Fibroblast of pulmonary artery (primary cell): ENCODE data around the gene ZNF746.

Experiments used
- DNase-seq: peaks from one replicate; pipeline ENCODE4 v3.0.0-alpha.2; 2010; ENCODE audit warnings: low read depth
- H3K4me3 ChIP-seq: replicated peaks from 2 replicates; pipeline ENCODE4 v1.5.1; 2011; ENCODE audit warnings: low read depth, mild to moderate bottlenecking, control low read depth, low read length, moderate library complexity
- TF ChIP-seq, protein P1 (sequence below): IDR thresholded peaks from 2 replicates; pipeline ENCODE4 v1.5.1; 2011; ENCODE audit warnings: mild to moderate bottlenecking, control low read depth, low read length, inconsistent platforms; ENCODE audit errors: missing control alignments

Gene ZNF746

DNA sequence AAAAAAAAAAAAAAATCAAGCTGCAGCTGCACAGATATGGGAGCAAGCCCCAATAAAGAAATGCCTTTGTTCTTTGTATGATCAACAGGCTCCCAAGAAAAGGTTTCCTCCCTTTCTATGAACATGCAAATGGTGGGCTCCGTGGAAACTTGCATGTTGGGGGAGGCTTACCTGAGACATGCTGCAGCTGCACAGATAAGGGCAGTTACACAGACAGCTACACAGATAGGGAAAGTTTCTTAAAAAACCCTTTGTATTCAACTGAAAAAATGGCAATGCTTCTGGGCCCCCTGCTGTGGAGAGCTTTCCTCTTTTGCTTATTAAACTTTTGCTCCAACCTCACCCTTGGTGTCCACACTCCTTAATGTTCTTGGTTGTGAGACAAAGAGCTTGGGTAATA lies 29.8 kb upstream of the ZNF746 start:
- DNase-seq, result no peak

GRCh38 chr7:149525280-149525679 lies 27.7 kb upstream of the ZNF746 start:
- TF ChIP-seq, protein P1, sequence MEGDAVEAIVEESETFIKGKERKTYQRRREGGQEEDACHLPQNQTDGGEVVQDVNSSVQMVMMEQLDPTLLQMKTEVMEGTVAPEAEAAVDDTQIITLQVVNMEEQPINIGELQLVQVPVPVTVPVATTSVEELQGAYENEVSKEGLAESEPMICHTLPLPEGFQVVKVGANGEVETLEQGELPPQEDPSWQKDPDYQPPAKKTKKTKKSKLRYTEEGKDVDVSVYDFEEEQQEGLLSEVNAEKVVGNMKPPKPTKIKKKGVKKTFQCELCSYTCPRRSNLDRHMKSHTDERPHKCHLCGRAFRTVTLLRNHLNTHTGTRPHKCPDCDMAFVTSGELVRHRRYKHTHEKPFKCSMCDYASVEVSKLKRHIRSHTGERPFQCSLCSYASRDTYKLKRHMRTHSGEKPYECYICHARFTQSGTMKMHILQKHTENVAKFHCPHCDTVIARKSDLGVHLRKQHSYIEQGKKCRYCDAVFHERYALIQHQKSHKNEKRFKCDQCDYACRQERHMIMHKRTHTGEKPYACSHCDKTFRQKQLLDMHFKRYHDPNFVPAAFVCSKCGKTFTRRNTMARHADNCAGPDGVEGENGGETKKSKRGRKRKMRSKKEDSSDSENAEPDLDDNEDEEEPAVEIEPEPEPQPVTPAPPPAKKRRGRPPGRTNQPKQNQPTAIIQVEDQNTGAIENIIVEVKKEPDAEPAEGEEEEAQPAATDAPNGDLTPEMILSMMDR, result no peak
- no peak for DNase-seq
- no peak overlapping the region for H3K4me3 ChIP-seq

More for the DNA sequence above, 29.8 kb upstream of the ZNF746 start:
- TF ChIP-seq, protein P1, result no peak
- H3K4me3 ChIP-seq, result no peak overlapping the region

- no peak for DNase-seq
- TF ChIP-seq, protein P1, result no peak
These were observed 26.8 kb upstream of the ZNF746 start for GRCh38 chr7:149524394-149524793.

GRCh38 chr7:149510248-149510647 lies 12.6 kb upstream of the ZNF746 start:
- TF ChIP-seq, protein P1, result no peak
- DNase-seq, result no peak

More at GRCh38 chr7:149524394-149524793, 26.8 kb upstream of the ZNF746 start:
- no peak overlapping the region for H3K4me3 ChIP-seq

GRCh38 chr7:149509774-149510173 lies 12.2 kb upstream of the ZNF746 start:
- TF ChIP-seq, protein P1, result no peak
- H3K4me3 ChIP-seq, result no peak overlapping the region
- no peak for DNase-seq

More at GRCh38 chr7:149510248-149510647, 12.6 kb upstream of the ZNF746 start:
- no peak overlapping the region for H3K4me3 ChIP-seq

GRCh38 chr7:149505551-149505950 lies 7.9 kb upstream of the ZNF746 start:
- no peak for DNase-seq
- TF ChIP-seq, protein P1, result no peak
- no peak overlapping the region for H3K4me3 ChIP-seq

DNA sequence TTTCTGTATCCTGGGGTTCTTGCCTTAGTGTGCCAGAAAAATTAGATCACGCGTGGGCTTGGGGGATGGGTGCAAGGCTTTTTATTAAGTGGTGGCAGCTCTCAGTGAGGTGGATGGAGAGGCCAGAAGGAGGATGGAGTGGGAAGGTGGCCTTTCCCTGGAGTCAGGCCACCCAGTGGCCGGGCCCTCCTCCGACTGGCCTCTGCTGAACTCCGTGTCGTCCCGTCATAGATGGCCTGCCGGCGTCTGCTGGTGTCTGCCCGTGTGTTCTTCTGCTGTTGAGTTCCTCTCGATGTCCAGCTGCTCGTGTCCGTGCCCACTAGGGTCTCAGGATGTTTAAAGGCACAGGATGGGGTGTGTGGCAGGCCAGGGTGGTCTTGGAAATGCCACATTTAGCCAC lies 4.0 kb upstream of the ZNF746 start:
- TF ChIP-seq, protein P1, result no peak
- DNase-seq, result no peak
- H3K4me3 ChIP-seq, result no peak overlapping the region
